Osteoblast (primary cell): Measurements from ENCODE around the gene FGF21. TPM values are rescaled to one million over a fixed set of nuclear protein-coding genes. Genes with fewer than 3 reads are reported as not detected.

ENCODE experiments used
- DNase-seq: peaks from one replicate; pipeline ENCODE4 v3.0.0; 2011; ENCODE audit warnings: low spot score, mixed read lengths; ENCODE audit not compliant: insufficient read length; ENCODE audit errors: missing footprints
- H2AFZ ChIP-seq: 2 replicates; pipeline ENCODE4 v1.6.0; 2011; ENCODE audit warnings: mild to moderate bottlenecking, low read length
- H3K27ac ChIP-seq: 2 replicates; pipeline ENCODE4 v1.5.1; 2011; ENCODE audit warnings: mild to moderate bottlenecking, low read depth, low read length, moderate library complexity
- H3K27me3 ChIP-seq: 2 replicates; pipeline ENCODE4 v1.6.0; 2012; ENCODE audit warnings: mild to moderate bottlenecking, control low read depth, inconsistent platforms, low read length, moderate library complexity; ENCODE audit not compliant: insufficient read depth
- H3K36me3 ChIP-seq: 2 replicates; pipeline ENCODE4 v1.5.1; 2011; ENCODE audit warnings: mild to moderate bottlenecking, low read length, control low read depth, moderate library complexity; ENCODE audit not compliant: insufficient read depth
- H3K4me1 ChIP-seq: 2 replicates; pipeline ENCODE4 v1.5.1; 2011; ENCODE audit warnings: mild to moderate bottlenecking, low read length, control low read depth, moderate library complexity; ENCODE audit not compliant: insufficient read depth
- H3K4me2 ChIP-seq: 2 replicates; pipeline ENCODE4 v1.6.0; 2011; ENCODE audit warnings: mild to moderate bottlenecking, low read length; ENCODE audit not compliant: insufficient read depth
- H3K4me3 ChIP-seq: fragments of 200-600 bp; sonication (generic); 3 replicates; pipeline ENCODE4 v1.5.1; 2012; ENCODE audit warnings: mild to moderate bottlenecking, low read length, inconsistent platforms; ENCODE audit not compliant: insufficient read depth
- H3K79me2 ChIP-seq: 2 replicates; pipeline ENCODE4 v1.6.0; 2012; ENCODE audit warnings: mild to moderate bottlenecking, low read length, control low read depth, inconsistent platforms; ENCODE audit not compliant: insufficient read depth
- H3K9me3 ChIP-seq: 2 replicates; pipeline ENCODE4 v1.5.1; 2011; ENCODE audit warnings: low read depth, low read length, control low read depth
- H4K20me1 ChIP-seq: 2 replicates; pipeline ENCODE4 v1.6.0; 2012; ENCODE audit warnings: mild to moderate bottlenecking, low read length, control low read depth; ENCODE audit not compliant: insufficient read depth
- total RNA-seq: library from RNA; depleted of rRNA; stranded (reverse); fragments of >200 nt; gene quantifications from 2 replicates; pipeline ENCODE4 v1.2.3, GENCODE V29; 2012
- TF ChIP-seq, protein P1 (sequence below): IDR thresholded peaks from 2 replicates; pipeline ENCODE4 v1.5.1; 2011; ENCODE audit warnings: mild to moderate bottlenecking, low read depth, low read length, moderate library complexity; ENCODE audit errors: extremely low read depth

The FGF21 gene
- total RNA-seq, 1 donor = not detected

GRCh38 chr19:48798937-48799336 is 43.6 kb downstream of the FGF21 start:
- H3K27ac ChIP-seq = peak overlapping the region; percentile 37
- no peaks in the 10 kb centered on the region for H3K9me3 ChIP-seq
- peak; percentile 85 for DNase-seq
- no peaks in the 10 kb centered on the region for H3K27me3 ChIP-seq
- H3K4me1 ChIP-seq = peaks cover 14% of the 10 kb centered on the region
- H3K36me3 ChIP-seq = no peaks in the 10 kb centered on the region
- TF ChIP-seq, protein P1, sequence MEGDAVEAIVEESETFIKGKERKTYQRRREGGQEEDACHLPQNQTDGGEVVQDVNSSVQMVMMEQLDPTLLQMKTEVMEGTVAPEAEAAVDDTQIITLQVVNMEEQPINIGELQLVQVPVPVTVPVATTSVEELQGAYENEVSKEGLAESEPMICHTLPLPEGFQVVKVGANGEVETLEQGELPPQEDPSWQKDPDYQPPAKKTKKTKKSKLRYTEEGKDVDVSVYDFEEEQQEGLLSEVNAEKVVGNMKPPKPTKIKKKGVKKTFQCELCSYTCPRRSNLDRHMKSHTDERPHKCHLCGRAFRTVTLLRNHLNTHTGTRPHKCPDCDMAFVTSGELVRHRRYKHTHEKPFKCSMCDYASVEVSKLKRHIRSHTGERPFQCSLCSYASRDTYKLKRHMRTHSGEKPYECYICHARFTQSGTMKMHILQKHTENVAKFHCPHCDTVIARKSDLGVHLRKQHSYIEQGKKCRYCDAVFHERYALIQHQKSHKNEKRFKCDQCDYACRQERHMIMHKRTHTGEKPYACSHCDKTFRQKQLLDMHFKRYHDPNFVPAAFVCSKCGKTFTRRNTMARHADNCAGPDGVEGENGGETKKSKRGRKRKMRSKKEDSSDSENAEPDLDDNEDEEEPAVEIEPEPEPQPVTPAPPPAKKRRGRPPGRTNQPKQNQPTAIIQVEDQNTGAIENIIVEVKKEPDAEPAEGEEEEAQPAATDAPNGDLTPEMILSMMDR = no peak
- H4K20me1 ChIP-seq = no peaks in the 10 kb centered on the region
- H3K79me2 ChIP-seq = no peaks in the 10 kb centered on the region
- H3K4me2 ChIP-seq = no peak overlapping the region
- H3K4me3 ChIP-seq = no peak overlapping the region
- H2AFZ ChIP-seq = no peak overlapping the region

DNA sequence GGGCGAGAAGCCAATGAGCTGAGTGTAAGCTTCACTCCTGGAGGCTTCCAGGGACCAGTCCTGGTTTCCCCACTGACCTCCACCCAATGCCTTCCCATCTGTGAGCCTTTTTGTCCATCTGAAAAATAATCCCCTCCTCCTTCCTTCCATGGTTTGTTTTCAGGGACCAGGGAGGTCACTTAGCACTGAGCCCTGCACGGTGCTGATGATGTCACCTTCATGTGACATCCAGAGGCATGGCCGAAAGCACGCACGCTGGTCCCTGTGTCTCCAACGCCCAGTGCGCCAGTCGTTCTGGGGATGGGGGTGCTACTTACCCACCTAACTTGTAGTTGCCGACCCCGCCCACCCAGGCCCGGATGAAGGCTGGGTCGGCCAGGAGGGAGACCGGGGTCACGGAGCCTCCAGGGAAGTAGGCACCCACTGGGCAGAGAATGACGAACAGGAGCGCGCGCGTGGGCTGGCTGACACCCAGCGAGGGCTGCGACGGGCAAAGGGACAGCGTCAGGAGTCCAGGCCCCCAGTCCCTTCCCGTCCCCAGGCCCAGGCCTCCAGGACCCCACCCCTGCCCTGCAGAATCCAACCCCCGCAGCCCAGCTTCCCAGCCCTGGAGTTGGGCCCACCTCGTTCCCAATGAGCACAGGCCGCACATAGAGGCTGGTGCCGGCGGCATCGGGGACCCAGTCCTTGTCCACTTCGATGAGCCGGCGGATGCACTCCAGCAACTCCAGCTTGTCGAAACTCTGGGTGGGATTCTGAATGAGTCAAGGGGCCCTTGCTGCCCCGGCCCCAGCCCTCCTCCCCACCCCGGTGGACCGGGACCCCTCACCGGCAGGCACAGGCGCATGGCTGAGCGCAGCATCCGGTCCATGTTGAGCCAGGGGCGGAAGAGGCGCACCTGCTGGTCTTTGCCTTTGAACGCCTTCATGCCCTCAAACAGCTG is 44.3 kb downstream of the FGF21 start:
- Histone ChIP-seq H3K4me2 (no peak overlapping the region), H4K20me1 (no peaks in the 10 kb centered on the region), H3K36me3 (no peaks in the 10 kb centered on the region), H3K4me3 (no peak overlapping the region), H3K27me3 (no peaks in the 10 kb centered on the region), H3K27ac (peak overlapping the region; percentile 37), H3K79me2 (no peaks in the 10 kb centered on the region), H3K4me1 (peaks cover 14% of the 10 kb centered on the region), H3K9me3 (no peaks in the 10 kb centered on the region), H2AFZ (no peak overlapping the region)
- TF ChIP-seq, protein P1 = no peak
- peak; percentile 77 for DNase-seq

GRCh38 chr19:48802623-48803022 is 47.3 kb downstream of the FGF21 start:
- Histone ChIP-seq H3K9me3 (no peaks in the 10 kb centered on the region), H3K79me2 (no peaks in the 10 kb centered on the region), H3K27ac (no peak overlapping the region), H3K4me3 (no peak overlapping the region), H2AFZ (no peak overlapping the region), H3K36me3 (no peaks in the 10 kb centered on the region), H4K20me1 (no peaks in the 10 kb centered on the region), H3K4me2 (no peak overlapping the region), H3K27me3 (no peaks in the 10 kb centered on the region), H3K4me1 (peaks cover 6% of the 10 kb centered on the region)
- TF ChIP-seq, protein P1 = no peak
- DNase-seq = no peak

DNA sequence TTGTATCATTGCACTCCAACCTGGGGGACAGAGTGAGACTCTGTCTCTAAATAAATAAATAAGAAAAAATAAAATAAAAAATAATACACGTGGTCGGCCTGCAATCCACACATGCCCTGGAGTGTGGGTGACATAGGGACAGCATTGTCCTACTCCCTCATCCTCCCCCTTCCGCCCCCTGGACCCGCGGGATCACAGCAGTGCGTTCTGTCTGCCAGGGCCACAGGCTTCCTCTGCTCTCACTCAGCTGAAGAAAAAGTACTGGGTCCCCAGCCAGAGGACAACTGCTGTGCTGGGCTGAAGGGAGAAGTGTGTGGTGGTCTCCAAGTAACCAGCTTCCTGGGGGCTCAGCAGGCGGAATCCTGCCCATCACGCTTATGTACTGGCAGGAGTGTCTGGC is 49.2 kb downstream of the FGF21 start:
- Histone ChIP-seq H3K36me3 (no peaks in the 10 kb centered on the region), H3K79me2 (no peaks in the 10 kb centered on the region), H3K4me3 (no peak overlapping the region), H3K4me1 (no peaks in the 10 kb centered on the region), H3K27me3 (no peaks in the 10 kb centered on the region), H2AFZ (no peak overlapping the region), H4K20me1 (no peaks in the 10 kb centered on the region), H3K9me3 (no peaks in the 10 kb centered on the region), H3K4me2 (no peak overlapping the region), H3K27ac (no peak overlapping the region)
- TF ChIP-seq, protein P1 = no peak
- no peak for DNase-seq
